ENCODE measurements around the gene DDX23. TPM values are rescaled to one million over a fixed set of nuclear protein-coding genes. Genes with fewer than 3 reads are reported as not detected.

The DDX23 gene
- polyA plus RNA-seq, 10 donors: 51.5 to 73.6 (median 64.5) TPM

DNA sequence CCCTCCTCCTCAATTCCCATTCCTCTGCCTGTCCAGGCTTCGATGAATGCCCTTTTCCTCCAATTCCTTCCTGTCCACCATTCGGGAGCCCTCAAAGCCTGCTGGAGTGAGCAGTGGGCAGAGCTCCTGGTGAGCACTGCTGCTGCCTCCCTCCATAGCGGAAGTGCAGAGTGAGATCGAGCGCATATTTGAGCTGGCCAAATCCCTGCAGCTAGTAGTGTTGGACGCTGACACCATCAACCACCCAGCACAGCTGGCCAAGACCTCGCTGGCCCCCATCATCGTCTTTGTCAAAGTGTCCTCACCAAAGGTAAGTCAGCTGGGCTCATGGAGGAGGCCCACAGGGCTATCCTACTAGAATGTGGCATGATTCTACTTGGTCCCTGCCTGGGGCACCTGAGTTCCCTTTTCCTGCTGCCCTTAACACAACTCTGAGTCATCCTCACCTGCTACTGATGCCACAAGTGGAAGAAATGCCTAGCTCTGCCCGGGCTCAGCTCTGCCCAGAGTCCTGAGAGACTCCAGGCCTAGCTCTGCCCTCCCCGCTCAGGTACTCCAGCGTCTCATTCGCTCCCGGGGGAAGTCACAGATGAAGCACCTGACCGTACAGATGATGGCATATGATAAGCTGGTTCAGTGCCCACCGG, 25.6 kb downstream of the DDX23 start:
- DNase-seq: no peak

DNA sequence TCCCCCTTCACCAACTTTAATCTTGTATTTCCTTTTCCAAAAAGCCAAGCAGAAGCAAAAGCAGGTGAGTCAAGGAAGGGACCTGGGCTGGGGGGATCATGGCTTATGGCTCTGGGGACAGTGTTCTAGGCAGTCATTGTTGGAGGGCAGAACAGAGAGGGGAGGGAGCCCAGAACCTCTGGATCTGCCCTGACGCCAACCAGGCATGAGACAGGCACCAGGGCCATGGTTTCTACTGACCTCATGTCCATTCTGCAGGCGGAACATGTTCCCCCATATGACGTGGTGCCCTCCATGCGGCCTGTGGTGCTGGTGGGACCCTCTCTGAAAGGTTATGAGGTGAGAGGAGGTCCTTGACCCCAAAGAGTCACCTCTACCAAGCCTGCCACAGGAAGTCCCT, 27.1 kb downstream of the DDX23 start:
- no peak for DNase-seq

DNA sequence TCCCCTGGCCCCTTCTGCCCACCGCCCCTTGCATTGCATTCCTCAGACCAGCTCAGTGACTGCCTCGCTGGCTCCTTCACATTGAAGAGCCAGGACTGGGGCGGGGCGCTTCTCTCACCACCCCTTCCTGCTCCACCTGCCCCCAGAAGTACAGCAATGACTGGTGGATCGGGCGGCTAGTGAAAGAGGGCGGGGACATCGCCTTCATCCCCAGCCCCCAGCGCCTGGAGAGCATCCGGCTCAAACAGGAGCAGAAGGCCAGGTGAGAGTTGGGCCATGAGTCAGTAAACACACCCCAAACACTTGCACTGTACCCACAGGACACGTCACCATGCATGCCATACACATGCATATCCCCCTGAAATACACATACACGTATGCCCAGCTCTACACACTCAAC, 27.9 kb downstream of the DDX23 start:
- no peak for DNase-seq

DNA sequence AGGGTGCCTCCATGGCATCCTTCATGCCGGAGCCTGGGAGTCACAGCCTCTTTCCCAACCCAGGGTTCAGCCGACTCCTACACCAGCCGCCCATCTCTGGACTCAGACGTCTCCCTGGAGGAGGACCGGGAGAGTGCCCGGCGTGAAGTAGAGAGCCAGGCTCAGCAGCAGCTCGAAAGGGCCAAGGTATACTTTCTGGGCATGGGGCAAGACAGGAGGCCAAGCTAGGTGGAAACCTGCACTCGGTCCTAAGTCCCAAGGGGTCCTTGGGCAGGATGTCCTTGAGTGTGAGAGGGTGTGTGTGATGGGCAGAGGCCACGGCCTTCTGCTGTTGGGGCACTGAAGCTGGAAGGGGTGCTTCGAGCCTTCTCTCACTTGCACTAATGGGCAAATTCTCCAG, 28.7 kb downstream of the DDX23 start:
- no peak for DNase-seq

DNA sequence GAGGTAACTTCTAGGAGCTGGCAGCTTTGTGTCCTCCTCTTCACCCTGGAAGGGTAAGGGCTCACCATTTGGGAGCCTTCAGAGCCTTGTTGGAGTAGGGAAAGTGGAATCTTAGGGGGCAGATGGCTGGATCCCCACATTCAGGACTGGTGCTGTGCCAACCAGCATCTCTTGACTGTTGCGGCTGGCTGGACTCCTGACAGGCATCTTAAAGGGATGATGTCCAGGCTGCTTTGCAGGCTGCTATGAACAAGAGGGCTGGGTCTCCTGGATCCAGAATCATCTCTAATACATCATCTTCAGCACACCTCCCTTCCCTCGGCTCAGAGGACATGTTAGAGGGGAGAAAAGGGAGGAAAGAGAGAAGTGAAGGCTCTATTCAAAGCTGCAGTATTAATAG, 29.3 kb downstream of the DDX23 start:
- no peak for DNase-seq

DNA sequence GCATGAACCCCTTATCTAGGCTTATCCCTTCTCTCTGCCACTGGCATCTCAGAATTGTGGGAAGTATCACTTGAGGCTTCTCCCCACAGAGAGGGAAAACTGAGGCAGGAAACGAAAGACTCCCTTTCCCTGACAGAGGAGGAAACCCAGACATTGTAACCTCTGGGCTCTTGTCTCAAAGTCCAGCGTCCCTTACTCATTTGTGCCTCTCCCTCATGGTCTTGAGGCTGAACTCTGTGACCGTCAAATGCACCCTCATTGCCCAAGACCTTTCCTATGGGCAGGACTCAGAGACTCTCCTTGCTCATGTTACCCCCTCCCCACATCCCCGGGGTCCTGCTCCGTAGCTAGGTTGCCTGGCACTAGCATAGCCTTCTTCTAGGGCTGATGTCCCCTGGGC, 29.8 kb downstream of the DDX23 start:
- DNase-seq: no peak

DNA sequence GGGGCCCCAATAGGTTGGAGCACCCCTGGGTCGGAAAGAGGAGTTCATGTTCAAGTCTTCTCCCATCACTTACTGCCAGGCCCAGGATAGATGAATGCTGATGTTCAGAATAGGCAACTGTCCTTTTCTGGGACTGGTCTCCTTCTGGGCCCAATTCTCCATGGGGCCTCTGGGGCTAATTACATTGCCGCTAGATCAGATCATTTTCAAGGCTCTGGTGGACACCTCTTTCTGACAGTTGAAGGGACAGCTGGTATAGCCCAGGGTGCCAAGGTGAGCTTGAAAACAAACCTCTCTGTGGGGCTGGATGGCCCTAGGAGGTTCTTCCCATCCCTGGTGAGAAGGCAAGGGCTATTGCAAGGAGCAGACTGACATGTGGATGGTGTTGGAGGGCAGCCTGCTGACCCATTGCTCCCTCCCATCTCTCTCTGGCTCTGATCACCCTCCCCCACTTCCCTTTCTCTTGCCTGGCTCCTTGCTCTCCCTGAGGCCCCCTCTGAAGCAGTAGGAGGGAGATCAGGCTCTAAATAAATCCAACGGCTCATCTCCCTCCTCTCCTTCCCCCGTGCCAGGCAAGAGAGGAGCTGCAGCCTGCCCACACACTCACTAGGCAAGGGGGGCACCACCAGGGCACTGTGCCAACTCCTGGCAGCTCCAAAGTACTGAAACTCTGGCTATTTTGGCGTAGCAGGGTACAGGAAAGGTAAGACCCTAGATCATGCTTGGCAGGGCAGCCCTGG, 31.8 kb downstream of the DDX23 start:
- no peak for DNase-seq

DNA sequence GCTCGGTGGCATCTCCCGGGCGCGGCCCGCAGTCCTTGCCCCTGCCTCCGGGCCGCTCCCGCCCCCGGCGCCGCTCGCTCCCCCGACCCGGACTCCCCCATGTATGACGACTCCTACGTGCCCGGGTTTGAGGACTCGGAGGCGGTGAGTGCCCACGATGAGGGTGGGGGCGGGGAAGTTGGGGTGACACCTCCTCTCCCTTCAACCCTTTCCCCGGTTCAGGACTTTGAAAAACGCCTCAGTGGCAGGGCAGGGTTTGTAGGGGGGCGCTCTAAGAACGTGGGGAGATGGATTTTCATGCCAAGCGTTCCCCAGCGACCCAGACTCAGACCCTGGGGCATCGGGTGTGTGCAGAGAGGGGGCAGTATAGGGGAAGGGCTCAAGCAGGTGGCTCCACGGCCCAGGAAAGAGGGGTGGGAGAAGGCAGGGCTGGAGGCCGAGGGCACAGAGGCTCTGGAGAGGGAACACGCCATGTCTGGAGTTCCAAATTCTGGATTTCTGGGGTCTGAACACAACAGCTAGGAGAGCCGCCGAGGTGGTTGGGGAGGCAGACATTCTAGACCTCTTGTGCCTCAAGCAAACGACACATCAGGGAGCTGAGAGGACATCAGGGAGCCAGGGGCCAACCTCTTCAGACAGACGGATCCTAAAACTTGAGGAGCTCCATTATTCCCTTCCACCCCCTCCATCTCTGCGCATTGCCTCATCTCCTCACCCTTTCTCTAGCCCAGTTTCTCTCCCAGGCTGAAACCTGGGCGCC, 33.0 kb downstream of the DDX23 start:
- DNase-seq: no peak

DNA sequence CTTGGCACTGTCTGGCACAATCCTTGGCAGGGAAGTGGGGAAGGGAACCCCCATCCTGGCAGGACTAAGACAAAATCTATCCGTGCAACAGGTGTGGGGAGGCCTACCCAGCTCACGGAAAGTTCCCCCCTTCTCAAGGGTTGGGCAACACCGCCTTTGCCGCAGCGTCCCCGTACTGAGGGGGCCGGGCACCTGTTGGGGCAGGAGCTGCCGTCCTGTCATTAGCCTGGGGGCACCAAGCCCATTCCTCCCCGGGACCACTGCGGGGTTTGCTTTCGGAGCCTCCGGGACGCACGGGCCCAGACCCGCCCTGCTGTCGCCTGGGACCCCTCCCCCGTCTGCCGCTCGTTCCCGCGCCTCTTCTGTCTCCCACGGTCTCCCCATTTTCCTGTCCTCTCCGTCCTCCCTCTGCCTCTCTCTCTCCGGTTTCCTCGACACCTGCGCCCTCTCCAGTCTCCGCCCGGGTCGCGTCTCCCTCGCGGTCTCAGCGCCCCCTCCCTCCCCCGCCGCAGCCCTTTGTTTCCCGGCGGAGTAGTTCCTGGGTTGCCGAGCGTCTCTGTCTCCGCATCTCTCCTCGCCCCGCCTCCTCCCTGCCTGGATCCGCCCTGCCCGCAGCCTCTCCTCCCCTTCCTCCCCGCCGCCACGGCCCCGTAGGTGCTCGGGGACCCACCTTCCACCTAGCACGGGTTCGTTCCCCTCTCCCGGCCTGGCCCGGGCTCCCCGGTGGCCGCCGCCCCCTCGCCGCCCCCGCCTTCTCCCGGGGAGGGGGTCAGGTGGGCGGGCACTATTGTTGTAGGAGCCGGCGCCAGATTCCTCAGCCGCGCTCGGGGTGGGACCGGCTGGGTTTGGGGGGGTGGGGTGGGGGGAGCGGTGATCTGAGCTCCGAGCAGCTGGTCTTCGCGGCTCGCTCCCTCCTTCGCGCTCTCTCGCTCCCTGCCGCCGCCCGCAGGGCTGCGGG, 33.8 kb downstream of the DDX23 start, which contains the start of gene CACNB3:
Gene CACNB3 (plus strand): TSS at position 624 of the 958 bp plus-strand sequence. CDS start 434 bp downstream, outside the sequence.
- DNase-seq: peak in 2 of 3 donors; percentile 66 to 87

DNA sequence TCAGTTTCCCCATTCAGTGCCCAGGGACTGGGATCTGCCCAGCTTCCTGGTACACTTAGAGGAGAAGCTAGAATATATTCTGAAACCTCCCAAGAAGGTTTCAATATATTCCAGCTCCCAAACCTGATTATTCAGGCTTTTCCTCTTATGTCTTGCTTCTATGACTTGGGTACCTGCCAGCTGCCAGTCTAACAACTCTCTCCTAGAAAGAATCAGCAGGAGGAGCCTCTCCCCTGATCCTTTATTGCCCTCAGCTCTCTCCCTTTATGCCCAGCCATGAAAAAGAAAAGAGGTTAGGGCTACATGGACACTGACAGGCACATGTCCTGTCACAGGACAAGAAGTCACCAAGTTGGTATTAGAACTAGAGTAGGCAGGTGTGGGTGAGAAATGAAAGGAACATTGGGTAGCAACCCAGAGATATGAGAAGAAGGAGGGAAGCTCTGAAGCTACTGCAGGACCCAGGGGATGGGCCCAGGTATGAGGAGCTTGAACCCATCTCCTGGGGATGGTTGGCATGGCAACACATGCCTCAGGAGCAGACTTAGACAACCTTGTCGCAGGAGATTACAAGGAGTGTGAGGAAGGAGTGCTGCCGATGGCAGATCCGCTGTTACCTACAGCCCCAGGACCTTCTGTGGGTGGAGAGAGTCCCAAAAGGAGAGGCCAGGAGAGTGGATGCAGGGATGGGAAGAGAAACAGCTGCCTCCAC, 35.7 kb downstream of the DDX23 start:
- DNase-seq: peak in 1 of 3 donors; percentile 36

DNA sequence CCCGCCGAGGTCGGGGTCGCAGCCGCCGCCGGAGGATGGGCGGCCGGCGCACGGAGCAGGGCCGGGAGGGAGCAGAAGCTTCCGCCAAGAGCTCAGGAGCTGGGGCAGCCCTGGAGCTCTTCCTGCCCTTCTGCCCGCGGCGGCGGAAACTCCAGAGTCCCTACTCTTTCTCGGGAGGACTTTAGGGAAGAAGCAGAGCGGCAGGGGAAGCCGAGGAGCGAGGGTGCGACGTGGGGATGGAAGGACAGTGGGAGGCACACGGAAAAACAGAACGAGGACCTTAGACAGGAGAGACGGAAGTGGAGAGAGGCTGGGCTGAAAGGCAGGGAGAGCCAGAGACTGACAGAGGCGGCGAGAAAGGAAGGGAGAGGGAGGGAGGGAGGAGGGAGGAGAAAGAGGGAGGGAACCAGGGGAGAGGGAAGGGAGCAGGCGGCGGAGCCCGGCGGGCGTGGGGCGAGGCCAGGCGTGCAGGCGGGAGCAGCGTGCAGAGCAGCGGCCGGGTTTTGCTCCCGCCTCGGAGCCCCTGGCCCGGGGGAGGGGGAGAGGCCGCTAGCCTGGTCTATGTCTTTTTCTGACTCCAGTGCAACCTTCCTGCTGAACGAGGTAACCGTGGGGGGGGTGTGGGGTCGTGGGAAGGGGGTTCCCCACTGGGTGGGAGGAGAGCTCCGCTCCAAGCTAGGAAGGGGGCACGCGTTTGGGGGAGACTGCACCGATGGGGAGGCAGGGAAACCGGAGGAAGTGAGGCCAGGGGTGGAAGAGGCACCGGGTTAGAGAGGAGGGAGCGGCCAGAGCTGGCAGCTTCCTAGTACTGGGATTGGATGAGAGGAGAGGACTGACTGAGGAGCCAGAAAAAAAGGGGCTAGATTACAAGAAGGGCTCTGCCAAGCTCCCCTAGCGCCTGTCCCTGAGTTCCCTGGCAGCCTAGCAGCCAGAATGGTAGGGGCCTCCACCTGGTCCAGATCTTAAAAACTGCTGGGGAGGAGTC, 36.5 kb downstream of the DDX23 start:
- peak; percentile 81 to 96 (median 87) for DNase-seq

DNA sequence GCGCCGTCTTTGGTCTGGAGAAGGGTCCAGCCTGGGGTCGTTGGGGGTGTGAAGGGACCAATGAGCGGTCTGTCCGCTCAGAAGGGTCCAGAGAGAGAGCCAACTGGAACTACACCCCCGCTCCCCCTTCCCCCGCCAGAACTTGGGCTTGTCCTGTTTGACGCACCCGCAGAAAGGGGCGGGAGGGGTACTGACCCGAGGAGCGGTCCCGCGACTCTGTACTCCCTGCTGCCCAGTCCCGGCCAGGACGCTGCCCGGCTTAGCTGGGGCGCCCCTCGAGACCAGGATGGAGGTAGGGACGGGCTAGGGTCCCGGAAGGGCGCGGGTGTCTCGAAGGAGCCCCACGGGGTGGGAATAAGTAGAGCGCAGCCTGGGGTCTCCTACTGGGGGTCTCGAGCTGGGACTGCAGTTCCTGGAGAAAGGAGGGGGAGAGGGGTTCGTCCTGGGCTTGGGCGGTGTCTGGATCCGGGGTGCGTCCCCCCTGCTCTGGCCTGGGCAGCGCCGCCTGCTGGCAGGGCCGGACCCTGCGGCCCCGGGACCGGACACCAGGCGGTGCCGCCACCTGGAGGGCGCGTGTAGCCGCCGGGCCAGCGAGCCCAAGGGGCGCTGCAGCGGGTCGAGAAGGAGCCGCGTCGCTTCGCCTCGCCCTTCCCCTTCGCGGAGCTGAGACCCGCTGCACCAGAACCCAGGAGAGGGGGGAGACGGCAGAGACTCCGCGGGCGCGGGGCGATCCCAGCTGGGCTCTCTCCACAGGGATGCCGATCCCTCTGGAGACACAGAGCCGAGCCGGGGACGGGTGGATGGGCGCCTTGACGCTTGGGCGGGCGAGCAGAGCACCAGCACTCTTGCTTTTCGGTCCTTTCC, 37.5 kb downstream of the DDX23 start:
- peak; percentile 63 to 88 (median 81) for DNase-seq

DNA sequence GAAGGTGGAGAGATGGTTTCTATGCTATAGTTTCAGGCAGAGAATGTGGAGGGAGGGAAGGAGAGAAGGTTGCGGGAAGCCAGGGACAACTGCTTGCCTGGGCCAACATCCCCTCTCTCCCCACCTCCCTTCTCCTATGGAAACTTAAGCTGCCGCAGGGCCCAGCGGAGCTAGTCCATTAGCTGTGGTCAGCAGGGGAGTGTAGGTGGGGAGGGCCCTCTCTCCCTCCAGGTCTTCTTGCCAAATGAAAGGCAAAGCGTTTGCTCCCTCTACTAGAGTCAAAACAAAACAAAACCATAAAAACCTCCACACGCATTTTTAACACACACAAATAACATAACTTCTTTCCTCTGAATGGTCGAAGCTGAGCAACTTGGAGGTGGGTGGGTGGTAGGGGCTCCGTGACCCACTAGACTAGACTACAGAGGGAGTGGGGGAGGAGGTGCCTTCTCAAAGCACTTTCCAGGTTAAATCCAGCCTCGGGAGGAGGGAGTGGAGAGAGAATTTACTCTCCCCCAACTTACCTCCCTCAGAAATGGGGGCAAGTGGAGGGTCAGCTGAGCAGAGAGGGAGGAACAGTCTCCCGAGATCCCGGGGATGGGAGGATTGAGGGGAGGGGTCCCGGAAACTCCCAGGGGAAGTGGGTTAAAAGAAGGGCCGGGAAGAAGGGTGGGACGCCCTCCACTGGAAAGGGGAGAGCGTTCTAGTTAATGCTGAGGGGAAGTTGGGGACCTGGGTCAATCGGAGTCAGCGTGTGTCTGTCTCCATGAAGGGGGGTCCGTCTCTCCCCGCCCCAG, 38.3 kb downstream of the DDX23 start:
- peak in 2 of 3 donors; percentile 30 to 67 for DNase-seq

DNA sequence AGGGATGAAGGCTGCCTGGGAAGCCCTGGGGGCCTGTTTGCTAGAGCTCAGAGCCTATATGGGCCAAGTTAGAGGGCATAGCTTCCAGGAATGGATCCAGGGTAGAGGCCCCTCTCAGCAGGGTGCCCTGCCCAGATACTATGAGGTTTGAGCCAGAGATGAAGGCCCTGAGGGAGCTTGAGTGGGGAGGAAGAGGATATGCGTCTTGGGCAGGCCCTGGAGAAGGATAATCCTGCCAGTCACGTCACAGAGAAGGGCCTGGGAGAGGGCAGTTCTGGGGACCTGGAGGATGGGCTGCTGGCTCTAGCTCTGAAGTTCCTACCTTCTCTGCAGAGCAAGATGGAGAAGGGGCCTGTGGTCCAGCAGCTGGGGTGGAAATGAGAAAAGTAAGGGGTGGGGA, 39.6 kb downstream of the DDX23 start:
- DNase-seq: no peak

DNA sequence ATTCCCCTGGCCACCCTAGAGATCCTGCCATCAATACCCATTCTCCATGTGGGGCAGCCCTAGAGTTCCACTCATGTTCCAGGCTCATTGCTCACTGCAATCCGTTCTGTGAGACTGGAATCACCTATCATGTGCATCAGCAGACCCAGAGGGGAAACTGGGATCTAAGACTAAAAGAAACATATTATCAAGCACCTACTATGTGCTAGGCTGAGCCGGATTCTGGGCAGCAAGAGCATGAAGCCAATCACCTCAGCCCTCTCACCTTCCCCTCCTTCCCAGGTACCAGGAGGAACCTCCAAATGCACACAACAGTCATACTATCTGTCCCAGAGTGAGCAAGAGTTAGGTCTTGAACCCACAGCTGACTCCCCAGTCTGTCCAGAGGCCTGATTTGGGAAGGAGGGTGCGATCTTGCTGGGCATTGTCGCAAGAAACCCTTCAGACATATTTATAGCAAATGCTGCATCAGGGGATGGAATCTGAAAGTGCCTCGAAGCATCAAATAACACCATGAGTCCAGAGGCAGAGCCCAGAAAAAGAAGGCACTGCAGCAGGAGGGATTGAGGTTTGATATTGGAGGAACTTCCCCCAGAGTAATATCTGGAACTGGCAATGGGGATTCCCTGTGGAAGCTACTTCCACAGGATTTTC, 40.4 kb downstream of the DDX23 start:
- DNase-seq: no peak

DNA sequence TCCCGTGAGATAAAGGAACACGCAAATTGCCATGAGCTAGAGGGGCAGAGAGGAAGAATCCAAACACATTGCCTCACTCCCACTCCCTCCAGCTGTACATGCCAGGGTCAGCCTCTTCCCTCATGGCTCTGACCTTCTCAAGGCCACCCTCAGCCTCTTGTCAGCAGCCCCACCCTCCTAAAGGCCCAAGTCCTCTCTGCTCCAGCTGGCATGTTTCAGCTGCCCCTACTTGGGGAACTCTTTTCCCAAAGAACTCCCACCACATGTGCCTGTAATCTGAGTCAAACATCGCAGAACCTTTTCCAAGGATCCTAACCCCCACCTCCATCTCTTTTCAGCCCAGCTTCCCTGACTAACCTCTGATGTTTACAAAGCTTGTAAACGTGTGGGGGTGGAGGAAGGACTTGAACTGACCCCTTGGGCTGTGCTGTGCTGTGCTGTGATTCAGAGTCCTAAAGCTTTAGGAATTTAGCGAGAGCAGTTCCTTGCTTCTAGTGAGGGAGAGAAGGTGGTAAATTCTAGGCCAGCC, 41.0 kb downstream of the DDX23 start:
- peak in 1 of 3 donors; percentile 78 for DNase-seq

DNA sequence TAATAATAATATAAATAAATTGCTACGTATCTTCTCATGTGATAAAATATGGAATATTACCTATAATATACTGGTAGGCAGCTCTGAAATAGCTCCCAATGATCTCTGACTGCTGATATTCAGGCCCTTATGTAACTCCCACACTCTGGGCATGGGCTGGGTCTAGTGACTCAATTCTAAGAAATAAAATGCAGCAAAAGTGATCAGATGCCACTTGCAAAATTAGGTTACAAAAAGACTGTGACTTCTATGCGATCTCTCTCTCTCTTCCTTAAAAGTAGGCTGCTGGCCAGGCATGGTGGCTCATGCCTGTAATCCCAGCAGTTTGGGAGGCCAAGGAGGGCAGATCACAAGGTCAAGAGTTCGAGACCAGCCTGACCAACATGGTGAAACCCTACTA, 44.0 kb downstream of the DDX23 start:
- DNase-seq: no peak

All from muscle of back (tissue), 11 donors.